HG02610 (cell line): ENCODE data around the gene FAM25G.

Source experiments
- ATAC-seq: cut with Tn5 transposase; IDR thresholded peaks from one replicate; pipeline ENCODE4 v1.9.1; 2021; ENCODE audit warnings: mild to moderate bottlenecking, moderate library complexity; ENCODE audit not compliant: unreplicated experiment

FAM25G gene

DNA sequence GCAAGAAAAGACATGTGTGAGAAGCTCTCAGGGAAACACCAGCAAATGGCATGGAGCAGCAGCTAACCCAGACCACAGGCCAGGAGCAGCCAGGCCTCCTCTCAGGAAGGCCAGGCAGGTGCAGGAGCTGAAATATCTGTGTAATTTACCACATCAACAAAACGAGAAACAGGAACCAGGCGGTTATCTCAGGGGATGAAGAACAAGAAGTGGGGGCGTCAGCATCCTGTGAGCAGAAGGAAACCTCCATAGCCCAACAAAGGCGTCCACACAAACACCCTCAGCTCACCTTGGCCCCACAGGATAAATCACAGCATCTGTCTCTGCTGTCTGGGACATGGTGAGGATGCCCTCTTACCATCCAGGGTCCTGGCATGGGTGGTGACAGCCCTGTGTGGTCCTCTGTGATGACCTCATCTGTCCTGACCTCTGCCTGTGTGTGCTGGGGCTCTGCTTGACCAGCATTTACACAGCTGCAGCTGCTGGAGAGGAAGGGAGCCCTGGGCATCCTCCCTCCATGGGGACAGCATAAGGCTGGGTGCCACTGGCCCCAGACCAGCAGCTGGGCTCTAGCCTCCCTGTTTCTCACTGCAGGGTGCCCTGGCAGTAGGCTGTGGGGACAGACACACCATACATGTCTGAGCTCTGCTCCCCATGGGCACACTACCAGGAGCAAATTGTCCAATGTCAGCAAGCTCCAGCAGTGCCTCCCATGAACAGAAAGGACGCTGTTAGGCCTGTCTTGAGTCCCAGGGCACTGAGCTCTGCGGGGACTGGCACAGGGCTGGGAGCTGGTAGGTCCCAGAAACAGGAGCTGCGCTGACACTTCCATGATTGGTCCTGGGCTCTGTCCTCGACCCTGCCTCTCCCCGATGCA is 42.2 kb downstream of the FAM25G start:
- ATAC-seq: no peak

DNA sequence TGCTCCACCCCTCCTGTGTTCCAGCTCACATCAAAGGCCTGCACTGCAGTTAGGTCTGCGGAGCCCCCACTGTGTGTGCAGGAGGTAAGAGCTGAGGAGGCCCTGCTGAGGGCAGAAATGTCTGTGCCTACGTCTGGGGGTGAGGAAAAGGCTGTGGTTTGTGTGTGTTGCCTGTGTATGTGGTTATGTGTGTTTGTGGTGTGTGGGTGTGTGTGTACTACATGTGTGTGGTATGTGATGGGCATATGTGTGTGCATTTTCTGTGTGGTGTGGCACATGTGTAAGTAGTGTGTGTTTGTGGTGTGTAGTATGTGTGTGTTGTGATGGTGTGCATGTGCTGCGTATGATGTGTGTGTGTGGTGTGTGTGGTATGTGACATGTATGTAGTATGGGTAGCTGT is 43.8 kb downstream of the FAM25G start:
- ATAC-seq: no peak

DNA sequence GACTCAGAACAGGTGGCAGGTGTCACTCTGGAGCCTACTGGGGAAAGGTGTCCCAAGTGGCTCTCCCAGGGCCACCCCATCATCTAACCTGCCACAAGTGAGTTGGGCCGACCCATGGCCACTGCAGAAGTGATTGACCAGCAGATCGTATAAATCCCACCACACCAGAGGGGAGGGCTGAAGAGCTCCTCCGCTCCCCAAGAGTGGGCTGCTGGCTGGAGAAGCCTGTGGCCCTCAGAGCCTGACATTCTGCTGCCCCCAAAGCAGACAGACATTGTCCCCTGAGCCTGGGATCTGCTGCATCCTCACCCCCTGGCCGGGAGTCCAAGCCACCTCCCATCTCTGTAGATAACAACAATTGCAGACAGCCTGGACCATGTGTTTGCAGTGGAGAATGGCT is 44.3 kb downstream of the FAM25G start:
- no peak for ATAC-seq

DNA sequence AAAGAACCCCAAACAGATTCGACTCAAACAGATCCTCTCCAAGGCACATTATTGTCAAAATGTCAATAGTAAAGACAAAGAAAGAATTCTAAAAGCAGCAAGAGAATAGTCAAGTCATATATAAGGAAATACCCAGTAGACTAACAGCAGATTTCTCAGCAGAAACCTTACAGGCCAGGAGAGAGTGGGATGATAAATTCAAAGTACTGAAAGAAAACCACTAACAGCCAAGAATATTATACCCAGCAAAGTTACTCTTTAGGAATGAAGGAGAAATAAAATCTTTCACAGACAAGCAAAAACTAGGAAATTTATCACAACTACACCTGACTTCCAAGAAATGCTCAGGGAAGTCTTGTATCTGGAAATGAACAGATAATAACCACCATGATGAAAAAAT is 45.8 kb downstream of the FAM25G start:
- ATAC-seq: no peak

DNA sequence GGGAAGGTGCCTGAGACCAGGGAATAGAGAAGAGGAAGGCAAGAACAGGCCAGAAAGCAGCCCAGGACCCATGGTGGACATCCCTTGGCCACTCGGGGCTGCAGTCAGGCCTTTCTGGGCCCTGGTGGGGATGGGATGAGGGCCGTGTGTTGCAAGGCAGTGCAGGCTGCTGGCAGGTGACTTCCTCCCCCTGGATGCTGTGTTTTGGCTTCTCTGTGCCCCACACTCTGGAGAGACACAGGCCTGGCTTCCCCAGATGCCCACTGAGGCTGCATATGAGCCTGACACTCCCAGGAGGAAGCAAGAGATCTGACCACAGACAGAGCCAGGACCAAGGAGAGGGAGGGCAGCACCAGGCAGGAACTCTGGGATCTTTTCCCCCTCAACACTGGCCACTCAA is 47.5 kb downstream of the FAM25G start:
- no peak for ATAC-seq

DNA sequence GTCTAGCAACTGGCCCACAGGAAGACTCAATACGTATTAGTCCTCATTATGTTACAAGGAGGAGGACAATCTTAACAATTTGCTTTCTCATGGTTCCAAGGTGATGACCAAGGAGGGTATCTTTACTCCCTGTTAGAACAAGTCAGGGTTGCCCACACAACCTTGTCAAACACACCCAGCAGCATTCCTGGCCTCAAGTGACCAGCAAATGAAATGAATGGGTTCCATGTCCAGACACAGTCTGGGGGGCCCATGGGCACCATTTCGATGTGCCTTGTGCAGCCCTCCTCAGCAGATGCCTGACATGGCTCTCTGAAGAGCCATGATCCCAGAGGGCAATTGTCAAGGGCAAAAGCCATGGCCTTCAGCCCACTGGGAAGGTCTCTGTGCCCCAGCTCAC is 48.4 kb downstream of the FAM25G start:
- no peak for ATAC-seq

DNA sequence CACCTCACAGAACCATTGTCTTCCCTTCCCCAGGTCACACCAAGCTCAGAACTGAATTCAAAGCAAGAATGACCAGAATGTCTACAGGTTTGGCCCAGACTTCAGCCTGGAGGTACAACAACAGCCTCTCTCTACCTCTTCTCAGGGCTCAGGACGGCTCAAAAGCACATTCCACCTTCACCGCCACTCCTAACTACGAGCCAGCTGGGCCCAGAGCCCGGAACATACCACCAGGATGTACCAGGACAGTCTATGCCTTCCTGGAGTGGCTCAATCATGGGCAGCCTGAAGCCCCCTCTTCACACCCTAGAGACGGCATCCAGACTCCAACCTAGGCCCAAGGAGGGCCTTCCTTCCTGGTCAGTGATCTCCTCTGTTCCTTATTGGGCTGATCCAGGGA is 49.1 kb downstream of the FAM25G start:
- no peak for ATAC-seq

DNA sequence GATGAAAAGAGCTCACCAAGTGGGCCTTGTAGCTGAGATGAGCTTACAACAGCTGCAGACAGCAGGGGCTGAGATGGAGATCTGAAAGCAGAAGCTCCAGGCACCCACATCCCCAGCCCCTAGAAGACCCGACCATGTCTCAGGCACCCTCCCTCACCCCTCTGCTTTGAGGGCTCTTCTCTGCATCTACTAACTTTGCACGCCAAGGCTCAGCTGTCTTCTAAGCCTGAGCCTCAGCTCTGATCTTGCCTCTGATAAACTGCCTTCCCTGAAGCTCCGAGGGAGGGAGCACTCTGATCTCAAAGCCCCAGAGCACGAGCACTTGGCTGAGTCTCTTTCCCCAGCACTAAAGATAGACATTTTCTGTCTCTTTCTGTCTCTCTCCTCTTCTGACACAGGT is 49.6 kb downstream of the FAM25G start:
- ATAC-seq: no peak

DNA sequence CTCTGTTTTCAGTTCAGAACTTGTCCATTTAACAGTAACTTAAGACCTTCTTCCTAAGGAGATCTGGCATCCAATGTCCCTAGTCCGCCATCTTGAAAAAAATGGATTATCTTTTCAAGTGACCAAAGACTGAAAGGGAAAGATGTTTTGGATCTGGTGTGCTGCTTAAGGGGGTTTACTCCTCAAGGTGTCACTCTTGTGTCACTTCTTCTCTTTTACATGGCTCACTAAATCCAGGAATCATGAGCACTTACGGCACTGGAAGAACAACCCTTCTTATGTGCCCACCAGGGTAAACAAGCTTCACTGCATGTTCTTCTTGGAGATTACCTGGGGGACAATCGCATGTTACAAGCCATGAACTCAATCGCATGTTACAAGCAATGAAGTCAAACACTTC is 51.3 kb downstream of the FAM25G start:
- no peak for ATAC-seq

DNA sequence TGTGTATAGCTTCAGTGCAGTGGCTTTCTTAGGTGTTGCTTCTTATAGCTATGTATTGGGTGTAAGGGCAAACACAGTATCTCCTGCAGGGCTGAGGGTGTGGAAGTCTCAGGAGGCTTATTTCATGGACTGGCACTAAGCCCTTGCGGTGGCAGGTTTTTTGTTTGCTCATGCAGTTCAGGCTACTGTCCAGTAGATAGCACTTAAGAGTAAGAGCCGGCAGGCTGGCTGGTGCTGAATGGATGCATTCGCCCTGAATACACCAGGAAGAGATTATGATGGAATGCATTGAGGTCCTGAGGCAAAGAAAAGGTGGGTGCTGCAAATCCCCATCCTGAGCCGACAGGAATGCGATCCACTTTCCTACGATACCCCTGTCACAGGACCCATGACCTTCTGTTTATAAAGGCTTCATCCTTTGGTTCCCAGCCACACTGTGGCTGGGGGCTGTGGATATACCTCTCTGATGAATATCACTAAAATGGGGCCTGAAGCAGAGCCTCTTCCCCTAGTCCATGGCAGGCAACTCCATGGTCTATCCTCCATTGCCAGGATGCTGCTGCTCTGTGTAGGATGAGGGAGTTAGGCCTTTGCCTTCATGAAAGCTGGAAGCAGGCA is 52.5 kb downstream of the FAM25G start:
- ATAC-seq: no peak
